Measurements from ENCODE around the gene RANBP9. TPM values are rescaled to one million over a fixed set of nuclear protein-coding genes. Genes with fewer than 3 reads are reported as not detected.

The RANBP9 gene
- total RNA-seq, 1 experiment from 2014 or later: 73.8 TPM

DNA sequence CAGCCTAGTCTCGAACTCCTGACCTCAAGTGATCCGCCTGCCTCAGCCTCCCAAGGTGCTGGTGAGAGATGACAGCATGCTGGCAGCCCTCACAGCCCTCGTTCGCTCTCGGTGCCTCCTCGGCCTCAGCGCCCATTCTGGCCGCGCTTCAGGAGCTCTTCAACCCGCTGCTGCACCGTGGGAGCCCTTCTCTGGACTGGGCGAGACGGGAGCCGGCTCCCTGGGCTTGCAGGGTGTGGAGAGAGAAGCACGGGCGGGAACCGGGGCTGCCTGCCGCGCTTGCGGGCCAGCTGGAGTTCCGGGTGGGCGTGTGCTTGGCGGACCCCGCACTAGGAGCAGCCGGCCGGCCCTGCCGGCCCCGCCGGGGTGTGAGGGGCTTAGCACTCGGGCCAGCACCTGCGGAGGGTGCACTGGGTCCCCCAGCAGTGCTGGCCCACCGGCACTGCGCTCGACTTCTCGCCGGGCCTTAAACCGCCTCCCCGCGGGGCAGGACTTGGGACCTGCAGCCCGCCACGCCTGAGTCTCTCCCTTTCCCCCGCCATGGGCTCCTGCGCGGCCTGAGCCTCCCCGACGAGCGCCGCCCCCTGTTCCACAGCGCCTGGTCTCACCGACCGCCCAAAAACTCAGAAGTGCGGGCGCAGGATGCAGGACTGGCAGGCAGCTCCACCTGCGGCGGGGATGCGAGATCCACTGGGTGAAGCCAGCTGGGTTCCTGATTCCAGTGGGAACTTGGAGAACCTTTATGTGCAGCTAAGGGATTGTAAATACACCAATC lies 31.5 kb upstream of the RANBP9 start:
- TF ChIP-seq, protein P1, sequence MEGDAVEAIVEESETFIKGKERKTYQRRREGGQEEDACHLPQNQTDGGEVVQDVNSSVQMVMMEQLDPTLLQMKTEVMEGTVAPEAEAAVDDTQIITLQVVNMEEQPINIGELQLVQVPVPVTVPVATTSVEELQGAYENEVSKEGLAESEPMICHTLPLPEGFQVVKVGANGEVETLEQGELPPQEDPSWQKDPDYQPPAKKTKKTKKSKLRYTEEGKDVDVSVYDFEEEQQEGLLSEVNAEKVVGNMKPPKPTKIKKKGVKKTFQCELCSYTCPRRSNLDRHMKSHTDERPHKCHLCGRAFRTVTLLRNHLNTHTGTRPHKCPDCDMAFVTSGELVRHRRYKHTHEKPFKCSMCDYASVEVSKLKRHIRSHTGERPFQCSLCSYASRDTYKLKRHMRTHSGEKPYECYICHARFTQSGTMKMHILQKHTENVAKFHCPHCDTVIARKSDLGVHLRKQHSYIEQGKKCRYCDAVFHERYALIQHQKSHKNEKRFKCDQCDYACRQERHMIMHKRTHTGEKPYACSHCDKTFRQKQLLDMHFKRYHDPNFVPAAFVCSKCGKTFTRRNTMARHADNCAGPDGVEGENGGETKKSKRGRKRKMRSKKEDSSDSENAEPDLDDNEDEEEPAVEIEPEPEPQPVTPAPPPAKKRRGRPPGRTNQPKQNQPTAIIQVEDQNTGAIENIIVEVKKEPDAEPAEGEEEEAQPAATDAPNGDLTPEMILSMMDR (conservative IDR thresholded peaks at IDR 0.05): no peak
- no peak for TF ChIP-seq EZH2 (IDR thresholded peaks at IDR 0.05; ENCODE audit: low read depth)
- H3K27ac ChIP-seq: no peak overlapping the region
- no peaks in the 10 kb centered on the region for H3K4me1 ChIP-seq (replicated peaks; ENCODE audit: insufficient read depth)
- POLR2A ChIA-PET (ENCODE audit: unreplicated experiment): no interaction called here
- H3K9me3 ChIP-seq (ENCODE audit: insufficient read depth, low read depth): no peaks in the 10 kb centered on the region
- no TSS peak for BruUV-seq (replicated peaks)
- no peak for DNase-seq
- no peaks in the 10 kb centered on the region for H3F3A ChIP-seq (ENCODE audit: insufficient read depth, low read depth)
- no peaks in the 10 kb centered on the region for H3K27me3 ChIP-seq (ENCODE audit: insufficient read depth, low read depth)
- H3K4me3 ChIP-seq: no peak overlapping the region
- H2AFZ ChIP-seq: no peak overlapping the region
- H3K9me2 ChIP-seq (ENCODE audit: insufficient read depth): no peaks in the 10 kb centered on the region
- H3K79me2 ChIP-seq (ENCODE audit: low read depth): no peaks in the 10 kb centered on the region
- H3K4me2 ChIP-seq: no peak overlapping the region
- H4K20me1 ChIP-seq (ENCODE audit: insufficient read depth): no peaks in the 10 kb centered on the region
- H3K36me3 ChIP-seq (ENCODE audit: low read depth): no peaks in the 10 kb centered on the region
- CTCF ChIA-PET: no interaction called here
- intact Hi-C loops (cut with micrococcal nuclease; ENCODE audit: unreplicated experiment): no loop called here

DNA sequence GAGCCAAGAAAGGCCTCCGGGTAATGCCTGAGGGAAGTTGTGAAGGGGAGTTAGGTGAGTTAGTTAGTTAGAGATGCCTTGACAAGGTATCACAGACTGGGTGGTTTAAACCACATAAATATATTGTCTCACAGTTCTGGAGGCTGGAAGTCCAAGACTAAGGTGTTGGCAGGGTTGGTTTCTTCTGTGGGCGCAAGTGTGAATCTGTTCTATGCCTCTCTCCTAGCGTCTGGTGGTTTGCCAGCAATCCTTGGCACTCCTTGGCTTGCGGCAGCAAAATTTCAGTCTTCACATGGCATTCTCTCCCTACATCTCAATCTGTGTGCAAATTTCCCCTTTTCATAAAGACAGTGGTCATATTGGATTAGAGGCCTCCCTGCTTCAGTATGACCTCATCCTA lies 29.7 kb upstream of the RANBP9 start:
- no peaks in the 10 kb centered on the region for H4K20me1 ChIP-seq (ENCODE audit: insufficient read depth)
- no peaks in the 10 kb centered on the region for H3K9me2 ChIP-seq (ENCODE audit: insufficient read depth)
- DNase-seq: no peak
- ChIA-PET CTCF (no interaction called here), POLR2A (ENCODE audit: unreplicated experiment) (no interaction called here)
- no peak overlapping the region for H3K4me3 ChIP-seq
- H3K4me2 ChIP-seq: no peak overlapping the region
- TF ChIP-seq, protein P1 (conservative IDR thresholded peaks at IDR 0.05): no peak
- no peak for TF ChIP-seq EZH2 (IDR thresholded peaks at IDR 0.05; ENCODE audit: low read depth)
- H3K4me1 ChIP-seq (replicated peaks; ENCODE audit: insufficient read depth): no peaks in the 10 kb centered on the region
- intact Hi-C loops (cut with micrococcal nuclease; ENCODE audit: unreplicated experiment): no loop called here
- H3K9me3 ChIP-seq (ENCODE audit: insufficient read depth, low read depth): no peaks in the 10 kb centered on the region
- no peaks in the 10 kb centered on the region for H3K36me3 ChIP-seq (ENCODE audit: low read depth)
- no peaks in the 10 kb centered on the region for H3K79me2 ChIP-seq (ENCODE audit: low read depth)
- no peak overlapping the region for H2AFZ ChIP-seq
- H3K27ac ChIP-seq: no peak overlapping the region
- no TSS peak for BruUV-seq (replicated peaks)
- no peaks in the 10 kb centered on the region for H3K27me3 ChIP-seq (ENCODE audit: insufficient read depth, low read depth)
- no peaks in the 10 kb centered on the region for H3F3A ChIP-seq (ENCODE audit: insufficient read depth, low read depth)

DNA sequence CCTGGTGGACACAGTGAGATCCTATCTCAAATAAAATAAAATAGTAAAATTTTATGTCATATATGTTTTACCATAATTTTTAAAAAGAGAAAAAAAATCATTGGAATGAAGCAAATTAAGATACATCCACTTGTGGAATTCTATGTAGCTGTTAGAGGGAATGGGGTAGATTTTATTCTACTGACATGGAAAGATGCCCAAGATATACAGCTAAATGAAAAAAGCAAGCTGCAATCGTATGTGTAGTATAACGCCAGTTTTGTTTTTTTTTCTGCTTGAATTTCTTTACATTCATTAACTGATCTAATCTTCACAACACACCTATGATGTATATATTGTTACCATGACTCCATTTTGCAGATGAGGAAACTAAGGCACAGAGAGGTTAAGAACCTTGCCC lies 23.4 kb upstream of the RANBP9 start:
- no peak for TF ChIP-seq EZH2 (IDR thresholded peaks at IDR 0.05; ENCODE audit: low read depth)
- TF ChIP-seq, protein P1 (conservative IDR thresholded peaks at IDR 0.05): no peak
- Histone ChIP-seq H3K27ac (no peak overlapping the region), H3K4me3 (no peak overlapping the region), H4K20me1 (ENCODE audit: insufficient read depth) (no peaks in the 10 kb centered on the region), H2AFZ (no peak overlapping the region), H3K4me1 (replicated peaks; ENCODE audit: insufficient read depth) (peaks cover 12% of the 10 kb centered on the region), H3F3A (ENCODE audit: insufficient read depth, low read depth) (0 out of 2 replicates have a peak, but pooled peaks cover under 1% of the 10 kb centered on the region), H3K36me3 (ENCODE audit: low read depth) (no peaks in the 10 kb centered on the region), H3K79me2 (ENCODE audit: low read depth) (no peaks in the 10 kb centered on the region), H3K9me3 (ENCODE audit: insufficient read depth, low read depth) (no peaks in the 10 kb centered on the region), H3K27me3 (ENCODE audit: insufficient read depth, low read depth) (no peaks in the 10 kb centered on the region), H3K9me2 (ENCODE audit: insufficient read depth) (no peaks in the 10 kb centered on the region), H3K4me2 (no peak overlapping the region)
- no TSS peak for BruUV-seq (replicated peaks)
- intact Hi-C loops (cut with micrococcal nuclease; ENCODE audit: unreplicated experiment): no loop called here
- CTCF ChIA-PET: no interaction called here
- POLR2A ChIA-PET (ENCODE audit: unreplicated experiment): no interaction called here
- DNase-seq: no peak
